AG04450 (cell line): Measurements from ENCODE around the gene MICAL2. TPM values are rescaled to one million over a fixed set of nuclear protein-coding genes. Genes with fewer than 3 reads are reported as not detected.

Source experiments
- CTCF ChIA-PET: fragments of 300-600, 350-600 bp; formaldehyde crosslinking; extraction: SDS; loops from one replicate; lab custom pipeline; 2022; ENCODE audit warnings: antibody characterized with exemption, inconsistent platforms; lab: Charles Lee
- POLR2A ChIA-PET: fragments of 350-600 bp; formaldehyde crosslinking; extraction: SDS; loops from one replicate; lab custom pipeline; 2021; ENCODE audit warnings: antibody characterized with exemption, inconsistent platforms; lab: Yijun Ruan, JAX
- DNase-seq: peaks from one replicate; pipeline ENCODE4 v3.0.0-alpha.2; 2011; ENCODE audit warnings: low read depth, low spot score
- H3K27ac ChIP-seq: one replicate; pipeline ENCODE4 v1.5.1; 2012; ENCODE audit warnings: low read depth, low read length, control low read depth
- H3K27me3 ChIP-seq: one replicate; pipeline ENCODE4 v1.6.0; 2012; ENCODE audit warnings: low read length; ENCODE audit not compliant: control insufficient read depth, insufficient read depth
- H3K4me3 ChIP-seq: 2 replicates; pipeline ENCODE4 v1.5.1; 2011; ENCODE audit warnings: mild to moderate bottlenecking, low read depth, low read length, control low read depth
- H3K9me3 ChIP-seq: 2 replicates; pipeline ENCODE4 v1.5.1; 2012; ENCODE audit warnings: low read length; ENCODE audit not compliant: control insufficient read depth, insufficient read depth
- polyA plus RNA-seq: library from polyadenylated mRNA; depleted of rRNA; stranded (reverse); fragments of >200 nt; gene quantifications from 2 replicates; pipeline ENCODE4 v1.2.3, GENCODE V29; 2011
- TF ChIP-seq, protein P1 (sequence below): IDR thresholded peaks from 2 replicates; pipeline ENCODE4 v1.5.1; 2011; ENCODE audit warnings: low read depth, low read length, control low read depth, inconsistent platforms

MICAL2 gene
- polyA plus RNA-seq, 1 experiment: 171 TPM

DNA sequence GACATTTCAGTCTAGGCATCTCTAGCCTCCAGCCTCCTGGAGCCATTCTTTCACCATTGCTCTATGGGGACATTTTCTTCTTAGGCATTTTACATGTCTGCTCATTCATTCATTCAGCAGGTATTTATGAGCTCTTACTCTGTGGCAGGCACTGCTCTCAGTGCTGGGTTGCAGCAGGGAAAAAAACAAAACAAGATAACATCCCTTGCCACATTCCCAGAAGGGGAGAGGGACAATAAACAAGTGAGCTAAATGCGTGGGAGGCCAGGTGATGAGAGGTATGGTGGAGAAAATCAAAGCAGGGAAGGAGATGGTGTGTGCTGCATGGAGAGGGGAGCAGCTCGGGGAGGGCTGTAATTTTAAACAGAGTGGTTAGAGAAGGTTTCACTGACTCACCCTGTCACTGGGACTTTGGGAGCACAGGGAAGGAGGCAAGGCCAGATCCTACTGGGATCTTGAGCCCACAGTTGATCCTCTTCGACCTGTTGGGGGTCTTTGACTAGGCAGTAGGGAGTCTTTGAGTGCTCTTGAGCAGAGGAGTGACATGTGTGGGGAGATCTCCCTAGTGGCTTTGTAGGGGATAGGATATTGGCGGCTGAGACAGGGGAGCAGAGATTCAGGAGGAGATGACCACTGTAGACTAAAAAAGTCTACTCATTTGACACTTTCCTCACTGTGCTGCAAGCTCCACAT is 17.0 kb downstream of the MICAL2 start:
- peak overlapping the region; percentile 32 for H3K27ac ChIP-seq
- CTCF ChIA-PET: interaction anchor here (0.6 to 1.7 kb wide), 4 partner anchors 11 to 198 kb away, joined by 3 to 11 read pairs (median 4); no protein-coding TSS in a partner anchor
- POLR2A ChIA-PET: interaction anchor here (1.0 to 1.9 kb wide), 4 partner anchors 9 to 41 kb away, joined by 3 to 5 read pairs (median 4); partner anchors contain the start of gene MICAL2
- no peak overlapping the region for H3K4me3 ChIP-seq
- no peaks in the 10 kb centered on the region for H3K9me3 ChIP-seq
- no peaks in the 10 kb centered on the region for H3K27me3 ChIP-seq
- TF ChIP-seq, protein P1, sequence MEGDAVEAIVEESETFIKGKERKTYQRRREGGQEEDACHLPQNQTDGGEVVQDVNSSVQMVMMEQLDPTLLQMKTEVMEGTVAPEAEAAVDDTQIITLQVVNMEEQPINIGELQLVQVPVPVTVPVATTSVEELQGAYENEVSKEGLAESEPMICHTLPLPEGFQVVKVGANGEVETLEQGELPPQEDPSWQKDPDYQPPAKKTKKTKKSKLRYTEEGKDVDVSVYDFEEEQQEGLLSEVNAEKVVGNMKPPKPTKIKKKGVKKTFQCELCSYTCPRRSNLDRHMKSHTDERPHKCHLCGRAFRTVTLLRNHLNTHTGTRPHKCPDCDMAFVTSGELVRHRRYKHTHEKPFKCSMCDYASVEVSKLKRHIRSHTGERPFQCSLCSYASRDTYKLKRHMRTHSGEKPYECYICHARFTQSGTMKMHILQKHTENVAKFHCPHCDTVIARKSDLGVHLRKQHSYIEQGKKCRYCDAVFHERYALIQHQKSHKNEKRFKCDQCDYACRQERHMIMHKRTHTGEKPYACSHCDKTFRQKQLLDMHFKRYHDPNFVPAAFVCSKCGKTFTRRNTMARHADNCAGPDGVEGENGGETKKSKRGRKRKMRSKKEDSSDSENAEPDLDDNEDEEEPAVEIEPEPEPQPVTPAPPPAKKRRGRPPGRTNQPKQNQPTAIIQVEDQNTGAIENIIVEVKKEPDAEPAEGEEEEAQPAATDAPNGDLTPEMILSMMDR: no peak
- DNase-seq: no peak

GRCh38 chr11:12128301-12128751 is 17.9 kb downstream of the MICAL2 start:
- DNase-seq: no peak
- CTCF ChIA-PET: no interaction called here
- Histone ChIP-seq H3K27ac (no peak overlapping the region), H3K9me3 (no peaks in the 10 kb centered on the region), H3K4me3 (no peak overlapping the region), H3K27me3 (no peaks in the 10 kb centered on the region)
- TF ChIP-seq, protein P1: no peak
- POLR2A ChIA-PET: no interaction called here

DNA sequence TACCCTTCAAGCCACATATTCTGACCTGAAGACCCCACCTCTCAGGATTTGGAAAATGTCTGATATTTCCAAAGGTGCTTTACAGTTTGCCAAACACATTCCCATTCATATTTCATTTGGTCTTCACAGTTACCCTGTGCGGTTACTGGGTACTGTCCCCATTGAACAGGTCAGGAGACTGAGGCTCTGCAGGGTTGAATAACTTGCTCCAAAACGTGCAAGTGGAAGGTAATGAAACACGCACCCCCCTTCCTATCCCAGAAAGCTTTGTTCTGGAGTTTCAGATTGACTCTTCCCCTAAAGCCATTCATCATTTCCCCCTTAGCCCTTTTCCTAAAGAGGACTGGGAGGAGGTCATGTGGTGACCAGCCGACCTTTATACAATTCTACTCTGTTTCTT is 18.8 kb downstream of the MICAL2 start:
- CTCF ChIA-PET: no interaction called here

GRCh38 chr11:12130180-12130980 is 20.0 kb downstream of the MICAL2 start:
- TF ChIP-seq, protein P1: no peak
- Histone ChIP-seq H3K27me3 (no peaks in the 10 kb centered on the region), H3K9me3 (no peaks in the 10 kb centered on the region), H3K27ac (no peak overlapping the region), H3K4me3 (no peak overlapping the region)
- CTCF ChIA-PET: no interaction called here
- DNase-seq: no peak
- POLR2A ChIA-PET: no interaction called here

More for the DNA sequence above, 18.8 kb downstream of the MICAL2 start:
- no peak overlapping the region for H3K4me3 ChIP-seq
- H3K27ac ChIP-seq: no peak overlapping the region
- DNase-seq: no peak
- H3K9me3 ChIP-seq: no peaks in the 10 kb centered on the region
- POLR2A ChIA-PET: no interaction called here
- H3K27me3 ChIP-seq: no peaks in the 10 kb centered on the region
- TF ChIP-seq, protein P1: no peak
